OCI-LY7 (cell line): ENCODE data around the gene TMEM214.

ENCODE experiments used
- EZH2phosphoT487 ChIP-seq: fragments of 200-600 bp; sonication (generic); IDR thresholded peaks from 2 replicates; pipeline ENCODE4 v1.6.1; 2018; ENCODE audit warnings: low read depth, borderline replicate concordance, mild to moderate bottlenecking, mixed run types, antibody characterized with exemption, low read length, moderate library complexity, mixed read lengths
- TF ChIP-seq, protein P1 (sequence below): fragments of 200-600 bp; sonication (generic); conservative IDR thresholded peaks from 2 replicates; pipeline ENCODE4 v1.5.1; 2014; ENCODE audit warnings: mild to moderate bottlenecking, antibody characterized with exemption, low read length, moderate library complexity, mixed read lengths

- TF ChIP-seq, protein P1, sequence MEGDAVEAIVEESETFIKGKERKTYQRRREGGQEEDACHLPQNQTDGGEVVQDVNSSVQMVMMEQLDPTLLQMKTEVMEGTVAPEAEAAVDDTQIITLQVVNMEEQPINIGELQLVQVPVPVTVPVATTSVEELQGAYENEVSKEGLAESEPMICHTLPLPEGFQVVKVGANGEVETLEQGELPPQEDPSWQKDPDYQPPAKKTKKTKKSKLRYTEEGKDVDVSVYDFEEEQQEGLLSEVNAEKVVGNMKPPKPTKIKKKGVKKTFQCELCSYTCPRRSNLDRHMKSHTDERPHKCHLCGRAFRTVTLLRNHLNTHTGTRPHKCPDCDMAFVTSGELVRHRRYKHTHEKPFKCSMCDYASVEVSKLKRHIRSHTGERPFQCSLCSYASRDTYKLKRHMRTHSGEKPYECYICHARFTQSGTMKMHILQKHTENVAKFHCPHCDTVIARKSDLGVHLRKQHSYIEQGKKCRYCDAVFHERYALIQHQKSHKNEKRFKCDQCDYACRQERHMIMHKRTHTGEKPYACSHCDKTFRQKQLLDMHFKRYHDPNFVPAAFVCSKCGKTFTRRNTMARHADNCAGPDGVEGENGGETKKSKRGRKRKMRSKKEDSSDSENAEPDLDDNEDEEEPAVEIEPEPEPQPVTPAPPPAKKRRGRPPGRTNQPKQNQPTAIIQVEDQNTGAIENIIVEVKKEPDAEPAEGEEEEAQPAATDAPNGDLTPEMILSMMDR, result no peak
- no peak for TF ChIP-seq EZH2phosphoT487
Measured at GRCh38 chr2:27058210-27058609, 25.4 kb downstream of the TMEM214 start.
